Measurements from ENCODE around the gene UBTD2.

UBTD2 gene

GRCh38 chr5:172282272-172283019, 1.1 kb downstream of the UBTD2 start:
- TF ChIP-seq, protein P1, sequence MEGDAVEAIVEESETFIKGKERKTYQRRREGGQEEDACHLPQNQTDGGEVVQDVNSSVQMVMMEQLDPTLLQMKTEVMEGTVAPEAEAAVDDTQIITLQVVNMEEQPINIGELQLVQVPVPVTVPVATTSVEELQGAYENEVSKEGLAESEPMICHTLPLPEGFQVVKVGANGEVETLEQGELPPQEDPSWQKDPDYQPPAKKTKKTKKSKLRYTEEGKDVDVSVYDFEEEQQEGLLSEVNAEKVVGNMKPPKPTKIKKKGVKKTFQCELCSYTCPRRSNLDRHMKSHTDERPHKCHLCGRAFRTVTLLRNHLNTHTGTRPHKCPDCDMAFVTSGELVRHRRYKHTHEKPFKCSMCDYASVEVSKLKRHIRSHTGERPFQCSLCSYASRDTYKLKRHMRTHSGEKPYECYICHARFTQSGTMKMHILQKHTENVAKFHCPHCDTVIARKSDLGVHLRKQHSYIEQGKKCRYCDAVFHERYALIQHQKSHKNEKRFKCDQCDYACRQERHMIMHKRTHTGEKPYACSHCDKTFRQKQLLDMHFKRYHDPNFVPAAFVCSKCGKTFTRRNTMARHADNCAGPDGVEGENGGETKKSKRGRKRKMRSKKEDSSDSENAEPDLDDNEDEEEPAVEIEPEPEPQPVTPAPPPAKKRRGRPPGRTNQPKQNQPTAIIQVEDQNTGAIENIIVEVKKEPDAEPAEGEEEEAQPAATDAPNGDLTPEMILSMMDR (IDR thresholded peaks at IDR 0.05; ENCODE audit: insufficient read depth, low read depth, low read length, missing control alignments): no peak
- H3K4me3 ChIP-seq (ENCODE audit: low read depth, low read length): peak overlapping the region; percentile 87
- no peak for DNase-seq (ENCODE audit: low read depth)

GRCh38 chr5:172281346-172281745, 2.2 kb downstream of the UBTD2 start:
- H3K4me3 ChIP-seq (ENCODE audit: low read depth, low read length): peak overlapping the region; percentile 87
- TF ChIP-seq, protein P1 (IDR thresholded peaks at IDR 0.05; ENCODE audit: insufficient read depth, low read depth, low read length, missing control alignments): no peak
- no peak for DNase-seq (ENCODE audit: low read depth)

GRCh38 chr5:172280929-172281328, 2.6 kb downstream of the UBTD2 start:
- DNase-seq (ENCODE audit: low read depth): no peak
- peak overlapping the region; percentile 87 for H3K4me3 ChIP-seq (ENCODE audit: low read depth, low read length)
- TF ChIP-seq, protein P1 (IDR thresholded peaks at IDR 0.05; ENCODE audit: insufficient read depth, low read depth, low read length, missing control alignments): no peak

DNA sequence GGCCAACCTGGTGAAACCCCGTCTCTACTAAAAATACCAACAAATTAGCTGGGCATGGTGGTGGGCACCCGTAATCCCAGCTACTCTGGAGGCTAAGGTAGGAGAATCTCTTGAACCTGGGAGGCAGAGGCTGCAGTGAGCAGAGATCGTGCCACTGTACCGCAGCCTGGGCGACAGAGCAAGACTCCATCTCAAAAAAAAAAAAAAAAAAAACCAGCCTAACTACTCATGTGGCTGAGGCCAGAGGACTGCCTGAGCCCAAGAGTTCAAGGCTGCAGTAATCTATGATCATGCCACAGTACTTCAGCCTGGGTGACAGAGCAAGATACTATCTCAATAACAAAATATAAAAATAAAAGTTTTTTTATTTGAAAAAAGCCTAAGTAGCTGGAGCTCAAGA, 3.2 kb downstream of the UBTD2 start:
- no peak overlapping the region for H3K4me3 ChIP-seq (ENCODE audit: low read depth, low read length)
- TF ChIP-seq, protein P1 (IDR thresholded peaks at IDR 0.05; ENCODE audit: insufficient read depth, low read depth, low read length, missing control alignments): no peak

GRCh38 chr5:172278356-172278755, 5.2 kb downstream of the UBTD2 start:
- TF ChIP-seq, protein P1 (IDR thresholded peaks at IDR 0.05; ENCODE audit: insufficient read depth, low read depth, low read length, missing control alignments): no peak
- no peak overlapping the region for H3K4me3 ChIP-seq (ENCODE audit: low read depth, low read length)
- no peak for DNase-seq (ENCODE audit: low read depth)

More for the DNA sequence above, 3.2 kb downstream of the UBTD2 start:
- no peak for DNase-seq (ENCODE audit: low read depth)

DNA sequence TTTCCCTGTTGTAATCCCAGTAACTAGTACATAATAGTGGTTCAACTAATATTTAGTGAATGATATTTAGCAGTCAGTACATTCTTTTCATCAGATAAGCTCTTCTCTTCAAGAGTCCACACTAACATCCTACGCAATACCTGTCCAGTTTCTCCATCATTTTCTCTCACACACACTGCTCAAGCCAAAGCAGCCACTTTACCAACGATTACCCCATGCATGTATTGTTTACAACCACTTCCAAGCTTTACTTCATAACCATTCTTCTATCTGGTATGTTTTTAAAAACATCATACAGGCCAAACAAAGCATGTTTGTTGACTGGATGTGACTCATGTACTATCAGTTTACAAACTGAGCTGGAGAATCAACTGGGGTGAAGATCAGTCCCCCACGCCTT, 7.3 kb downstream of the UBTD2 start:
- H3K4me3 ChIP-seq (ENCODE audit: low read depth, low read length): no peak overlapping the region
- TF ChIP-seq, protein P1 (IDR thresholded peaks at IDR 0.05; ENCODE audit: insufficient read depth, low read depth, low read length, missing control alignments): no peak
- no peak for DNase-seq (ENCODE audit: low read depth)

All from GM12865 (cell line).